Activated T-cell treated with anti-CD3 and anti-CD28 coated beads, Interleukin-2, amount 50 U/mL, for 24 hours (primary cell): ENCODE measurements around the gene CDC42BPB.

Experiments used
- DNase-seq: peaks from one replicate; pipeline ENCODE4 v3.0.0-alpha.2; 2020
- H3K27ac Mint-ChIP-seq: 2 replicates; pipeline ENCODE4 v1.8.0; 2020; ENCODE audit warnings: mild to moderate bottlenecking, mixed read lengths
- H3K27me3 Mint-ChIP-seq: 2 replicates; pipeline ENCODE4 v1.8.0; 2020; ENCODE audit warnings: mixed read lengths
- H3K36me3 Mint-ChIP-seq: 2 replicates; pipeline ENCODE4 v1.8.0; 2020; ENCODE audit warnings: low read depth, mixed read lengths
- H3K4me1 Mint-ChIP-seq: 2 replicates; pipeline ENCODE4 v1.8.0; 2020; ENCODE audit warnings: low read depth, mixed read lengths
- H3K4me3 Mint-ChIP-seq: 2 replicates; pipeline ENCODE4 v1.8.0; 2020; ENCODE audit warnings: mild to moderate bottlenecking, moderate library complexity, mixed read lengths
- H3K9me3 Mint-ChIP-seq: 2 replicates; pipeline ENCODE4 v1.8.0; 2020; ENCODE audit warnings: mixed read lengths

The CDC42BPB gene

GRCh38 chr14:102955636-102956408 is 101.5 kb downstream of the CDC42BPB start:
- peaks cover 4% of the 10 kb centered on the region for H3K36me3 Mint-ChIP-seq
- H3K4me1 Mint-ChIP-seq, result no peaks in the 10 kb centered on the region
- H3K9me3 Mint-ChIP-seq, result no peaks in the 10 kb centered on the region
- H3K27me3 Mint-ChIP-seq, result no peaks in the 10 kb centered on the region
- H3K4me3 Mint-ChIP-seq, result no peak overlapping the region
- DNase-seq, result no peak
- H3K27ac Mint-ChIP-seq, result no peak overlapping the region

GRCh38 chr14:102954081-102954789 is 103.1 kb downstream of the CDC42BPB start:
- peaks cover 7% of the 10 kb centered on the region for H3K4me1 Mint-ChIP-seq
- H3K4me3 Mint-ChIP-seq, result no peak overlapping the region
- H3K27me3 Mint-ChIP-seq, result no peaks in the 10 kb centered on the region
- DNase-seq, result no peak
- H3K36me3 Mint-ChIP-seq, result peaks cover 2% of the 10 kb centered on the region
- no peaks in the 10 kb centered on the region for H3K9me3 Mint-ChIP-seq
- H3K27ac Mint-ChIP-seq, result no peak overlapping the region

- H3K4me3 Mint-ChIP-seq, result no peak overlapping the region
- H3K4me1 Mint-ChIP-seq, result peaks cover 13% of the 10 kb centered on the region
- no peak for DNase-seq
- H3K27me3 Mint-ChIP-seq, result no peaks in the 10 kb centered on the region
- H3K27ac Mint-ChIP-seq, result no peak overlapping the region
- H3K9me3 Mint-ChIP-seq, result no peaks in the 10 kb centered on the region
- H3K36me3 Mint-ChIP-seq, result no peaks in the 10 kb centered on the region
These were observed 104.2 kb downstream of the CDC42BPB start for GRCh38 chr14:102953100-102953499.

DNA sequence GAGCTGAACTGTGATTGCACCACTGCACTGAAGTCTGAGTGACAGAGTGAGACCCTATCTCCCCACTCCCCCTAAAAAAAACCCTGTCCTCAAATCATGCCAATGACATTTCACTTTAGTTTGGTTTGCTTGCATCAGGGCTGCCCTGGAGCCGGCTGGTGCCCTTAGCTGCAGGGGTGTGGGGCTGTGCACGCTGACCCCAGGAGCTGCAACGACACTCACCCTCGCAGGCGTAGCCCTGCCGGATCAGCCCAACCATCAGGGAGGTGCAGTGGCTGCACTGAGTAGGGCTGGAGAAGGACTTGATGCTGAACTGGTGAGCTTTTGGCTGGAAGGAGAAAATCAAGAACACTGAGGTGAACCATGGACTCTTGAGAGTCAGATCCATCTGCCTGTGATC is 105.1 kb downstream of the CDC42BPB start:
- no peak for DNase-seq
- Mint-ChIP-seq H3K4me1 (peaks cover 17% of the 10 kb centered on the region), H3K36me3 (no peaks in the 10 kb centered on the region), H3K27ac (no peak overlapping the region), H3K9me3 (no peaks in the 10 kb centered on the region), H3K27me3 (no peaks in the 10 kb centered on the region), H3K4me3 (no peak overlapping the region)

DNA sequence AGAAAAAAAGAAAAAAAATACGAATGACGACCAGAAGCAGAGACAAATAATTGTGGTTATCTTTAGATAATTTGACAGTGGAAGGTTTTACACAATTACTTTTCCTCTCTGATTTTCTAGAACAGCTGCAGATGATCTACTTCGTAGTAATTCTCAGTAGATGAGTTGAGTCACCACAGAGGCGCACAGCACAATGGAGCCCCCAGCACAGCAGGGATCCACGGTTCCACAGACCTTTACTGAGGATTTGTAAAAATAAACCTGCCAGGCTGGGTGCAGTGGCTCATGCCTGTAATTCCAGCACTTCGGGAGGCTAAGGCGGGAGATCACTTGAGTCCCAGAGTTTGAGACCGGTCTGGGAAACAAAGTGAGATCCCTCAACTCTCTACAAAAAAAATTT is 105.5 kb downstream of the CDC42BPB start:
- Mint-ChIP-seq H3K9me3 (no peaks in the 10 kb centered on the region), H3K27me3 (no peaks in the 10 kb centered on the region), H3K4me3 (no peak overlapping the region), H3K27ac (no peak overlapping the region), H3K4me1 (peaks cover 22% of the 10 kb centered on the region), H3K36me3 (peaks cover 2% of the 10 kb centered on the region)
- no peak for DNase-seq

- no peak overlapping the region for H3K27ac Mint-ChIP-seq
- H3K27me3 Mint-ChIP-seq, result no peaks in the 10 kb centered on the region
- H3K36me3 Mint-ChIP-seq, result peaks cover 2% of the 10 kb centered on the region
- no peak for DNase-seq
- no peaks in the 10 kb centered on the region for H3K9me3 Mint-ChIP-seq
- peaks cover 27% of the 10 kb centered on the region for H3K4me1 Mint-ChIP-seq
- no peak overlapping the region for H3K4me3 Mint-ChIP-seq
These were observed 106.3 kb downstream of the CDC42BPB start for GRCh38 chr14:102951034-102951433.

DNA sequence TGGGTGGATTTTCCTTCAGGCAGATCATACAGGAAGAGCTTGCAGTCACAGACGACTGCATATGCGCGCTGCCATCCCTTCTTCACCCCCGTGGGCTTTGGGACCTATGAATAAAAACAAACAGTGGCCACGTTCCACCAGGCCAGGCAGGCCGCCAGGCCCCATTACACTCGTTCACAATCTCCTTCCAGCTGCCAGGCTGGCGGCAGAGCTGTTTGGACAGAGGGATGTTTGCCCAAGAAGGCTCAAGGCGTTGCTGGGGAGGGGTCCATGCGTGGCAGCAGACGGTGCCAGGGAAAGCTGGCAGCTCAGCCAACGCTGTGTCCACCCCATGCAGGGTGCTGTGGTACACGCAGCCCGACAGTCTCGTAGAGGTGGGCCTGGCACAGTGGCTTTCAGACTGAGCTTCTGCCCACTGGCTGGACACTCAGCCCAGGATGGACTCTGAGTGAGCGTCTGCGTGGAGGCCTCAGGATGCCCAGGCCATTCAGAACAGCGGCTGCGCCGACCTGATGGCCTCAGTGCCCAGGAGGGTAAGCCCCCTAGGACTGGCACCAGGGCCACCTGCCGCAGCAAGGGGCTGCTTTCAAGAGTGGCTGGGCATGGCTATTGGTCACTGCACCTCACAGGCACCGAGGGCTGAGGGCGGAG is 107.4 kb downstream of the CDC42BPB start:
- Mint-ChIP-seq H3K27me3 (no peaks in the 10 kb centered on the region), H3K27ac (no peak overlapping the region), H3K4me3 (no peak overlapping the region), H3K4me1 (peaks cover 27% of the 10 kb centered on the region), H3K9me3 (no peaks in the 10 kb centered on the region), H3K36me3 (peaks cover 2% of the 10 kb centered on the region)
- no peak for DNase-seq

DNA sequence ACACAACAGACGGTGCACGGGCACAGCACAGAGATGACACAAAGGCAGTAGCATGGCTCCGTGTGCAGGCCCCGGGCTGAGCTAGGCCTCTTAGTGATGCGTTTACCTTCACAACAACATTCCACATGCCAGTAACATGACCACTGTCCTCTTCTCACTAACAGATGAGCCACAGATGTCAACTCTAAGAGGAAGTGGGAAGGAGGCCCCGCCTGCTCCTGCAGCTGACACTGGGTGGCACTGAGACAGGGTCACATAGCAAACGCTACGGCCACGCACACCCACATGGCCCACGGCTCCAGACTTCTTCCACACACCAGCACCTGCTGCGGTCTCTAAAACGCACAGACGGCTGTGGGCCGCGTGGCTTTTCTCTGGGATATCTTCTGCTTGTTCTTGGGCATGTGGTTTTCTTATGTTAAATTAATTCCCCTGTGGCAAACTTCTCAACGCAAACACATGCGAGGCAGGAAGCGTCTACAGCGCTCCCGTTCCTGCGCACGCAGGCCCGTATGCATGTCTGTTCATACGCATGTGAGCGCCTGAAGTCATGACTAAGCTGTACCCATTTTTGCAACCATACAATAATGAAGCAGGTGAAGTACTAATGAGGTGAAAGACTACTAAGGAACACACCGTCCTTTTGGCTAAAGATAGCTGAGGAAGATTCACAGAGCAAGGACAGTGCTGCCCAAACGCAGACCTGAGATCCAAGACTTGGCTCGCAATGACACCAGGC is 108.1 kb downstream of the CDC42BPB start:
- Mint-ChIP-seq H3K4me3 (no peak overlapping the region), H3K27me3 (no peaks in the 10 kb centered on the region), H3K27ac (peak overlapping the region; percentile 64), H3K36me3 (peaks cover 2% of the 10 kb centered on the region), H3K4me1 (peaks cover 27% of the 10 kb centered on the region), H3K9me3 (no peaks in the 10 kb centered on the region)
- DNase-seq, result peak; percentile 66

GRCh38 chr14:102948698-102949061 is 108.7 kb downstream of the CDC42BPB start:
- H3K27me3 Mint-ChIP-seq, result no peaks in the 10 kb centered on the region
- peaks cover 27% of the 10 kb centered on the region for H3K4me1 Mint-ChIP-seq
- peaks cover 2% of the 10 kb centered on the region for H3K36me3 Mint-ChIP-seq
- H3K27ac Mint-ChIP-seq, result peak overlapping the region; percentile 64
- no peak overlapping the region for H3K4me3 Mint-ChIP-seq
- H3K9me3 Mint-ChIP-seq, result no peaks in the 10 kb centered on the region
- no peak for DNase-seq

GRCh38 chr14:102947321-102948103 is 109.8 kb downstream of the CDC42BPB start:
- Mint-ChIP-seq H3K36me3 (peaks cover 2% of the 10 kb centered on the region), H3K27ac (peak overlapping the region; percentile 9), H3K9me3 (no peaks in the 10 kb centered on the region), H3K27me3 (no peaks in the 10 kb centered on the region), H3K4me1 (peaks cover 27% of the 10 kb centered on the region), H3K4me3 (no peak overlapping the region)
- no peak for DNase-seq

DNA sequence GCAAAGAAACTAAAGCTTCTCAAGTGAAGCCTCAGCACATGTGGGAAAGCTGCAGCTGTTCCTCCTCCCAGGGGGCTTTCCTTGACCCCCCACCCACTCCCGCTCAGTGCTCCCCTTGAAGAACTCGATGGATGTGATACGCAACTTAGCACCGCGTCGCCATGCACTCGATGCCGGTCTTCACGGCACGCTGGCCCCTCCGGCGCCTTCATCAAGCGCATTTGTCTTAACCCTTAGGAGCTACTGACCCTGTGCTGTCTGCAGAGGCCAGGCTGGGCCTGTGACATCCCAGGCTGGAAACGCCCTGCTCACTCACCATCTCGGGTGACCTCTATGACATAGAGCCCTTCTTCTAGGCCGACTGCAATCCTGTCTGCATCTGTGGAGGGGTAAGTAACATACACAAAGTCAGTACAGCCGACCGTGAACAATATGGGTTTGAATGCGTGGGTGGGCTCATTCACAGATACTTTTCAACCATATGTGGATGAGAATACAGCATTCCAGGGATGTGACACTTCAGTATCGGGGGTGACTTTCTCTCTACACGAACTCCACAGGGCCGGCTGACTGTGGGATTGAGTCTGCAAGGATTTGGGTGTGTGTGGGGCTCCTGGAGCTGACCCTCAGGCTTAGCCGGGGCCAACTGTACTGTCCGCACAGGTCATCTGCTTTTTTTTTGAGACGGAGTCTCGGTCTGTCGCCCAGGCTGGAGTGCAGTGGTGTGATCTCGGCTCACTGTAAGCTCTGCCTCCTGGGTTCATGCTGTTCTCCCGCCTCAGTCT is 111.8 kb downstream of the CDC42BPB start:
- H3K36me3 Mint-ChIP-seq, result peaks cover 2% of the 10 kb centered on the region
- H3K4me1 Mint-ChIP-seq, result peaks cover 27% of the 10 kb centered on the region
- H3K4me3 Mint-ChIP-seq, result no peak overlapping the region
- no peak overlapping the region for H3K27ac Mint-ChIP-seq
- no peaks in the 10 kb centered on the region for H3K9me3 Mint-ChIP-seq
- H3K27me3 Mint-ChIP-seq, result no peaks in the 10 kb centered on the region
- DNase-seq, result no peak

DNA sequence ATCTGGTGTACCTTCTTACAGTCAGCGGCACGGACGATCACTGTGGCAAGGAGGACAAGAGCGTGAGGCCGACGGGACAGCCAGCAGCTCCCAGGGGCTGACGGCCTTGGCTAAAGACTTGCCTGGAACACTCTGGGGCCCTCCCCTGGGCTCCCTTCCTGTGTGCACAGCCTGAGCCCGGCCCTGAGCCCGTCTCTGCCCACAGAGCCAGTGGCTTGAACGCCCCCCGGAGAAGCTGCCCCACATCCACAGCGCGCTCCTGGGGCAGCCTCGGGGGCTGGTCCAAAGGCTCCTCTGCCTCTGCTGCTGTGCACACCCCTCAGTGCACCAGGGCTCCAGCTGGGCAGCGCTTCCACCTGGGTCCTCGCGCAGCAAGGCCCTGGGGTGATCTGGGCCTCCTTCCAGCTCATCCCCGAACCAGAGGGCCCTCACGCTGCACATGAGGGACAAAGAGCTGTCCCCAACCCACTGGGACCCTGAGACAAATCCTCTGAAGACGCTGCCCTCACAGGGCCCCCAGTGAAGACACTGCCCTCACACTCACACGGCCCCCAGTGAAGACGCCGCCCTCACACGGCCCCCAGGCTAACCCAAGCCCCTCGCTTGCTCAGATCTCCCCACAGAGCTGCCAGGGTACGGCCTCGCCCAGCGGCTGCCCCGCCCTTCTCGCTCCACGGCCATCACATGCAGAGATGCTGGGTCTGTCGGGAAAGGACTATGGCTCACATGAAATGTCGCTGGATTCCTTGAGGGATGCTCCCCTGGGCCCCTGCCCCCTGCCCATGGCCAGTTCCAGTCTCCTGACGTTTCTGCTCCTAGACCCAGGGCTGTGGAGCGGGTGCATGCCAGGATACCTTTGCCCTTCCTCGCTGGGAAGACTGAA is 112.7 kb downstream of the CDC42BPB start:
- peaks cover 2% of the 10 kb centered on the region for H3K36me3 Mint-ChIP-seq
- H3K4me3 Mint-ChIP-seq, result no peak overlapping the region
- no peak for DNase-seq
- no peak overlapping the region for H3K27ac Mint-ChIP-seq
- peaks cover 25% of the 10 kb centered on the region for H3K4me1 Mint-ChIP-seq
- no peaks in the 10 kb centered on the region for H3K27me3 Mint-ChIP-seq
- no peaks in the 10 kb centered on the region for H3K9me3 Mint-ChIP-seq

DNA sequence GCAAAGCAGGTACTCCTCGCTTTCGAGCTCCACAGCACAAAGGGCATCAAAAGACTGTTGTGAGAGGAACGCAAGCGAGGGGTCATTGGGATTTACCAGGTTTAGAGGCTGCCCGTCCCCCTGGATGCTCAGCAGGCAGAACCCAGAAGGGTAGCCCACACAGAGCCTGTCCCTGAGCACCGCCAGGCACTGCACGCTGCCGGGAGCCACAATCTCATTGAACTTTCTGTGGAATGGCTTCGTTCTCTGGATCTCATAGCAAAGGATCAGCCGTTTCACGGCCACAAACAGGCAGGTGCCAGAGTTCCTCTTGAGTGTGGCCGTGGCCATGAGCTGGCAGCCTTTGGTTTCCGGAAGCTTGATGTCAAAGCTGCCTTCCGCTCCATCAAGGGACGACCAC is 113.4 kb downstream of the CDC42BPB start:
- Mint-ChIP-seq H3K4me1 (peaks cover 18% of the 10 kb centered on the region), H3K27ac (no peak overlapping the region), H3K36me3 (peaks cover 2% of the 10 kb centered on the region), H3K27me3 (no peaks in the 10 kb centered on the region), H3K9me3 (no peaks in the 10 kb centered on the region), H3K4me3 (no peak overlapping the region)
- DNase-seq, result no peak
